WTC11 (cell line): ENCODE measurements around the gene DHX29.
"Not testable (repeated sequence)": the region's sequence is repeated elsewhere in the genome, so short reads cannot be mapped to it uniquely, and the experiment has no call there.

ENCODE experiments used
- ESRRA ChIP-seq: sonication (generic); formaldehyde crosslinking; IDR thresholded peaks from 2 replicates; pipeline ENCODE4 v1.8.1; 2022; ENCODE audit warnings: mild to moderate bottlenecking, missing genetic modification reagents, borderline replicate concordance
- NFE2L1 ChIP-seq: sonication (generic); formaldehyde crosslinking; IDR thresholded peaks from 2 replicates; pipeline ENCODE4 v1.8.1; 2023; ENCODE audit warnings: missing genetic modification reagents
- SP1 ChIP-seq: sonication (generic); formaldehyde crosslinking; conservative IDR thresholded peaks from 2 replicates; pipeline ENCODE4 v1.8.1; 2022; ENCODE audit warnings: missing genetic modification reagents
- STAT6 ChIP-seq: sonication (generic); formaldehyde crosslinking; conservative IDR thresholded peaks from 2 replicates; pipeline ENCODE4 v1.8.1; 2023; ENCODE audit warnings: mild to moderate bottlenecking, low read depth, missing genetic modification reagents, moderate library complexity
- USF2 ChIP-seq: sonication (generic); formaldehyde crosslinking; IDR thresholded peaks from 2 replicates; pipeline ENCODE4 v1.8.1; 2023; ENCODE audit warnings: mild to moderate bottlenecking, missing genetic modification reagents, moderate library complexity
- ZNF281 ChIP-seq: sonication (generic); formaldehyde crosslinking; IDR thresholded peaks from 2 replicates; pipeline ENCODE4 v1.8.0; 2023; ENCODE audit warnings: mild to moderate bottlenecking, missing genetic modification reagents
- TF ChIP-seq, protein P1 (sequence below): fragments of 200-600 bp; IDR thresholded peaks from 2 replicates; pipeline ENCODE4 v1.8.0; 2022; ENCODE audit warnings: antibody characterized with exemption
- TF ChIP-seq, protein P2 (sequence below): sonication (generic); formaldehyde crosslinking; IDR thresholded peaks from 2 replicates; pipeline ENCODE4 v1.8.0; 2023; ENCODE audit warnings: missing genetic modification reagents, mild to moderate bottlenecking, borderline replicate concordance

GRCh38 chr5:55318237-55318636, 10.7 kb upstream of the DHX29 start:
- TF ChIP-seq, protein P1, sequence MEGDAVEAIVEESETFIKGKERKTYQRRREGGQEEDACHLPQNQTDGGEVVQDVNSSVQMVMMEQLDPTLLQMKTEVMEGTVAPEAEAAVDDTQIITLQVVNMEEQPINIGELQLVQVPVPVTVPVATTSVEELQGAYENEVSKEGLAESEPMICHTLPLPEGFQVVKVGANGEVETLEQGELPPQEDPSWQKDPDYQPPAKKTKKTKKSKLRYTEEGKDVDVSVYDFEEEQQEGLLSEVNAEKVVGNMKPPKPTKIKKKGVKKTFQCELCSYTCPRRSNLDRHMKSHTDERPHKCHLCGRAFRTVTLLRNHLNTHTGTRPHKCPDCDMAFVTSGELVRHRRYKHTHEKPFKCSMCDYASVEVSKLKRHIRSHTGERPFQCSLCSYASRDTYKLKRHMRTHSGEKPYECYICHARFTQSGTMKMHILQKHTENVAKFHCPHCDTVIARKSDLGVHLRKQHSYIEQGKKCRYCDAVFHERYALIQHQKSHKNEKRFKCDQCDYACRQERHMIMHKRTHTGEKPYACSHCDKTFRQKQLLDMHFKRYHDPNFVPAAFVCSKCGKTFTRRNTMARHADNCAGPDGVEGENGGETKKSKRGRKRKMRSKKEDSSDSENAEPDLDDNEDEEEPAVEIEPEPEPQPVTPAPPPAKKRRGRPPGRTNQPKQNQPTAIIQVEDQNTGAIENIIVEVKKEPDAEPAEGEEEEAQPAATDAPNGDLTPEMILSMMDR: not testable (repeated sequence)
- not testable (repeated sequence) for TF ChIP-seq ESRRA (CRISPR knock-in tag); USF2 (CRISPR knock-in tag); STAT6 (CRISPR knock-in tag); SP1; ZNF281; NFE2L1 (CRISPR knock-in tag)
- TF ChIP-seq, protein P2, sequence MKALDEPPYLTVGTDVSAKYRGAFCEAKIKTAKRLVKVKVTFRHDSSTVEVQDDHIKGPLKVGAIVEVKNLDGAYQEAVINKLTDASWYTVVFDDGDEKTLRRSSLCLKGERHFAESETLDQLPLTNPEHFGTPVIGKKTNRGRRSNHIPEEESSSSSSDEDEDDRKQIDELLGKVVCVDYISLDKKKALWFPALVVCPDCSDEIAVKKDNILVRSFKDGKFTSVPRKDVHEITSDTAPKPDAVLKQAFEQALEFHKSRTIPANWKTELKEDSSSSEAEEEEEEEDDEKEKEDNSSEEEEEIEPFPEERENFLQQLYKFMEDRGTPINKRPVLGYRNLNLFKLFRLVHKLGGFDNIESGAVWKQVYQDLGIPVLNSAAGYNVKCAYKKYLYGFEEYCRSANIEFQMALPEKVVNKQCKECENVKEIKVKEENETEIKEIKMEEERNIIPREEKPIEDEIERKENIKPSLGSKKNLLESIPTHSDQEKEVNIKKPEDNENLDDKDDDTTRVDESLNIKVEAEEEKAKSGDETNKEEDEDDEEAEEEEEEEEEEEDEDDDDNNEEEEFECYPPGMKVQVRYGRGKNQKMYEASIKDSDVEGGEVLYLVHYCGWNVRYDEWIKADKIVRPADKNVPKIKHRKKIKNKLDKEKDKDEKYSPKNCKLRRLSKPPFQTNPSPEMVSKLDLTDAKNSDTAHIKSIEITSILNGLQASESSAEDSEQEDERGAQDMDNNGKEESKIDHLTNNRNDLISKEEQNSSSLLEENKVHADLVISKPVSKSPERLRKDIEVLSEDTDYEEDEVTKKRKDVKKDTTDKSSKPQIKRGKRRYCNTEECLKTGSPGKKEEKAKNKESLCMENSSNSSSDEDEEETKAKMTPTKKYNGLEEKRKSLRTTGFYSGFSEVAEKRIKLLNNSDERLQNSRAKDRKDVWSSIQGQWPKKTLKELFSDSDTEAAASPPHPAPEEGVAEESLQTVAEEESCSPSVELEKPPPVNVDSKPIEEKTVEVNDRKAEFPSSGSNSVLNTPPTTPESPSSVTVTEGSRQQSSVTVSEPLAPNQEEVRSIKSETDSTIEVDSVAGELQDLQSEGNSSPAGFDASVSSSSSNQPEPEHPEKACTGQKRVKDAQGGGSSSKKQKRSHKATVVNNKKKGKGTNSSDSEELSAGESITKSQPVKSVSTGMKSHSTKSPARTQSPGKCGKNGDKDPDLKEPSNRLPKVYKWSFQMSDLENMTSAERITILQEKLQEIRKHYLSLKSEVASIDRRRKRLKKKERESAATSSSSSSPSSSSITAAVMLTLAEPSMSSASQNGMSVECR (CRISPR knock-in tag): not testable (repeated sequence)
